ENCODE data around the gene SLC6A8.
A peak's percentile ranks its signal among the peaks of the same experiment; 100 is the strongest.
"Not testable (repeated sequence)": the region's sequence is repeated elsewhere in the genome, so short reads cannot be mapped to it uniquely, and the experiment has no call there.

SLC6A8 gene

GRCh38 chrX:153691032-153691827 lies 3.5 kb downstream of the SLC6A8 start:
- H3K27ac ChIP-seq; DNase-seq (ENCODE audit: low read depth, low spot score): not testable (repeated sequence)

- no peak for DNase-seq (ENCODE audit: low read depth, low spot score)
- H3K27ac ChIP-seq, result no peak overlapping the region
These were observed 4.3 kb downstream of the SLC6A8 start for GRCh38 chrX:153692003-153692402.

GRCh38 chrX:153692611-153693156 lies 5.0 kb downstream of the SLC6A8 start:
- DNase-seq (ENCODE audit: low read depth, low spot score), result no peak
- no peak overlapping the region for H3K27ac ChIP-seq

GRCh38 chrX:153693216-153694086 lies 5.7 kb downstream of the SLC6A8 start:
- H3K27ac ChIP-seq, result no peak overlapping the region
- DNase-seq (ENCODE audit: low read depth, low spot score), result no peak

GRCh38 chrX:153694256-153694655 lies 6.5 kb downstream of the SLC6A8 start:
- H3K27ac ChIP-seq; DNase-seq (ENCODE audit: low read depth, low spot score): not testable (repeated sequence)

- DNase-seq (ENCODE audit: low read depth, low spot score), result no peak
These were observed 7.1 kb downstream of the SLC6A8 start for GRCh38 chrX:153694687-153695270.

GRCh38 chrX:153696100-153696499 lies 8.4 kb downstream of the SLC6A8 start:
- no peak for DNase-seq (ENCODE audit: low read depth, low spot score)
- H3K27ac ChIP-seq, result no peak overlapping the region

More at GRCh38 chrX:153694687-153695270, 7.1 kb downstream of the SLC6A8 start:
- no peak overlapping the region for H3K27ac ChIP-seq

- H3K27ac ChIP-seq, result not testable (repeated sequence)
These were observed 8.8 kb downstream of the SLC6A8 start for GRCh38 chrX:153696538-153696937.

GRCh38 chrX:153696986-153697722 lies 9.4 kb downstream of the SLC6A8 start:
- not testable (repeated sequence) for DNase-seq (ENCODE audit: low read depth, low spot score)

More at GRCh38 chrX:153696538-153696937, 8.8 kb downstream of the SLC6A8 start:
- DNase-seq (ENCODE audit: low read depth, low spot score), result not testable (repeated sequence)

GRCh38 chrX:153697924-153698865 lies 10.5 kb downstream of the SLC6A8 start:
- DNase-seq (ENCODE audit: low read depth, low spot score), result no peak
- H3K27ac ChIP-seq, result peak overlapping the region; percentile 8

More at GRCh38 chrX:153696986-153697722, 9.4 kb downstream of the SLC6A8 start:
- peak overlapping the region; percentile 8 for H3K27ac ChIP-seq

- DNase-seq (ENCODE audit: low read depth, low spot score); H3K27ac ChIP-seq: not testable (repeated sequence)
These were observed 11.6 kb downstream of the SLC6A8 start for GRCh38 chrX:153699210-153699783.

- H3K27ac ChIP-seq; DNase-seq (ENCODE audit: low read depth, low spot score): not testable (repeated sequence)
These were observed 12.2 kb downstream of the SLC6A8 start for GRCh38 chrX:153699784-153700371.

GRCh38 chrX:153700376-153700945 lies 12.7 kb downstream of the SLC6A8 start:
- no peak for DNase-seq (ENCODE audit: low read depth, low spot score)
- no peak overlapping the region for H3K27ac ChIP-seq

GRCh38 chrX:153700967-153701366 lies 13.2 kb downstream of the SLC6A8 start:
- no peak overlapping the region for H3K27ac ChIP-seq
- DNase-seq (ENCODE audit: low read depth, low spot score), result no peak

- H3K27ac ChIP-seq, result no peak overlapping the region
- DNase-seq (ENCODE audit: low read depth, low spot score), result no peak
These were observed 14.0 kb downstream of the SLC6A8 start for GRCh38 chrX:153701706-153702105.

GRCh38 chrX:153702336-153703035 lies 14.8 kb downstream of the SLC6A8 start:
- no peak overlapping the region for H3K27ac ChIP-seq
- no peak for DNase-seq (ENCODE audit: low read depth, low spot score)

- DNase-seq (ENCODE audit: low read depth, low spot score), result no peak
- H3K27ac ChIP-seq, result no peak overlapping the region
These were observed 15.3 kb downstream of the SLC6A8 start for GRCh38 chrX:153703036-153703370.
